Common myeloid progenitor, CD34-positive (primary cell): ENCODE measurements around the gene ILK.

Experiments
- CTCF ChIA-PET: fragments of 350-600 bp; sonication (Branson Sonifier 250); formaldehyde crosslinking; loops from one replicate; lab custom pipeline; 2021; ENCODE audit warnings: antibody characterized with exemption; lab: Charles Lee
- POLR2A ChIA-PET: fragments of 350-600 bp; sonication (Branson Sonifier 250); formaldehyde crosslinking; loops from one replicate; lab custom pipeline; 2021; ENCODE audit warnings: antibody characterized with exemption; lab: Charles Lee
- DNase-seq, 3 donors: peaks; one replicate each; pipeline versions ENCODE4 v3.0.0 to v3.0.0-alpha.2; 2013
- H3K27ac ChIP-seq, 2 experiments: 1 replicate in 1 of 2; 2 replicates in 1 of 2; pipeline ENCODE4 v1.7.0; 2013; ENCODE audit warnings: inconsistent platforms in 2 of 2, low read length in 2 of 2, mild to moderate bottlenecking in 2 of 2, low read depth in 1 of 2, moderate library complexity in 1 of 2; ENCODE audit not compliant: severe bottlenecking in 2 of 2, insufficient read depth in 1 of 2, poor library complexity in 1 of 2
- H3K27me3 ChIP-seq, 5 experiments: replicated peaks in 2 of 5; 1 replicate in 3 of 5; 2 replicates in 2 of 5; pipeline versions ENCODE4 v1.6.1 to v1.7.0; 2013; ENCODE audit warnings: low read length in 4 of 5, mild to moderate bottlenecking in 2 of 5, moderate library complexity in 2 of 5, inconsistent platforms in 1 of 5; ENCODE audit not compliant: insufficient read depth in 5 of 5, control insufficient read depth in 4 of 5
- H3K36me3 ChIP-seq, 4 experiments: 1 replicate in 2 of 4; 2 replicates in 2 of 4; pipeline versions ENCODE4 v1.6.1 to v1.7.0; 2013; ENCODE audit warnings: low read length in 3 of 4, control low read depth in 1 of 4, mild to moderate bottlenecking in 1 of 4; ENCODE audit not compliant: control insufficient read depth in 4 of 4, insufficient read depth in 4 of 4
- H3K4me1 ChIP-seq, 4 experiments: 1 replicate in 3 of 4; 2 replicates in 1 of 4; pipeline versions ENCODE4 v1.6.1 to v1.7.1; 2013; ENCODE audit warnings: low read length in 3 of 4, mild to moderate bottlenecking in 3 of 4, control low read depth in 1 of 4, inconsistent platforms in 1 of 4, moderate library complexity in 1 of 4; ENCODE audit not compliant: control insufficient read depth in 4 of 4, insufficient read depth in 4 of 4; ENCODE audit errors: control extremely low read depth in 1 of 4
- H3K4me3 ChIP-seq, 7 experiments: 1 replicate in 4 of 7; 2 replicates in 3 of 7; pipeline versions ENCODE4 v1.5.1 to v1.7.0; 2013; ENCODE audit warnings: mild to moderate bottlenecking in 7 of 7, low read length in 6 of 7, moderate library complexity in 6 of 7, inconsistent platforms in 2 of 7, low read depth in 2 of 7, control low read depth in 1 of 7; ENCODE audit not compliant: insufficient read depth in 4 of 7, control insufficient read depth in 1 of 7; ENCODE audit errors: extremely low read depth in 1 of 7
- H3K9me3 ChIP-seq, 5 experiments: 1 replicate in 4 of 5; 2 replicates in 1 of 5; pipeline versions ENCODE4 v1.6.1 to v1.7.1; 2013; ENCODE audit warnings: low read length in 4 of 5, mild to moderate bottlenecking in 2 of 5, inconsistent platforms in 1 of 5, low read depth in 1 of 5, moderate library complexity in 1 of 5; ENCODE audit not compliant: control insufficient read depth in 4 of 5, insufficient read depth in 2 of 5; ENCODE audit errors: control extremely low read depth in 1 of 5
- WGBS: methylation state at CpG from one replicate; pipeline ENCODE4 v1.1.5; 2013; ENCODE audit not compliant: insufficient coverage; 5-methylcytosine and 5-hydroxymethylcytosine counted together

ILK gene

GRCh38 chr11:6620636-6621035, 17.1 kb downstream of the ILK start:
- Histone ChIP-seq H3K9me3 (no peaks in the 10 kb centered on the region), H3K27ac (no peak overlapping the region), H3K4me3 (no peak overlapping the region), H3K4me1 (peaks cover 9 to 33% (median 26%) of the 10 kb centered on the region in 4 experiments), H3K36me3 (peaks cover 0 to 33% (median 11%) of the 10 kb centered on the region in 4 experiments), H3K27me3 (no peaks in the 10 kb centered on the region)
- WGBS, result 93% methylated on average over 1 of the region's 1 CpG
- DNase-seq, result no peak
- POLR2A ChIA-PET, result no interaction called here
- CTCF ChIA-PET, result interaction anchor here (0.6 to 3.6 kb wide), 9 partner anchors 8 to 492 kb away, joined by 3 to 16 read pairs (median 4); partner anchors contain the start of gene TAF10

DNA sequence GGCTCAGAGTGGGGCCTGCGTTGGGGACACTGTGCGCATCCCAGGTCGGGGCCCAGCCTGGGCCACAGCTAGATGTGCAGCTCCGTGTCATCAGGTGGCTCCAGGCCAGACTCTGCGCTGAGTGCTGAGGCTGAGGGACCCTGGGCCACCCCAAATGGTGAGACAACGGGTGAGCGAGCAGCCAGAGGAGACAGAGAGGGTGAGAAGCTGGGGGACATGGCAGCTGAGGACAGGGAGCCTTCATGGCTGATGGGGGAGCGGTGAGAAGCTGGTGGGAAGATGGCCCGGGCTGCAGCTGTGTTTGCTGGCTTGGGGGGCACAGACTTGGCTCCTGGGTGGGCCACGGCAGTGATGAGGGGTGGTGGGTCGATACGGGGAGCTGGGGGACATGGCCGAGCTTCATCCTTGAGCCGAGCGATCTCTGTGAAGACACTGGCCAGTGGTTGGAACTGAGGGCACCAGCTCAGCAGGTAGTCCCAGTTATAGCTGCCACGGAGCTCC, 18.2 kb downstream of the ILK start:
- POLR2A ChIA-PET, result interaction anchor here (1.4 kb wide), 1 partner anchor 9 kb away, joined by 5 read pairs; no protein-coding TSS in a partner anchor
- no peaks in the 10 kb centered on the region for H3K9me3 ChIP-seq
- WGBS, result 92% methylated on average over 15 of the region's 16 CpGs
- H3K36me3 ChIP-seq, result peaks cover 0 to 34% (median 3%) of the 10 kb centered on the region in 4 experiments
- H3K27ac ChIP-seq, result no peak overlapping the region
- peaks cover 9 to 32% (median 26%) of the 10 kb centered on the region in 4 experiments for H3K4me1 ChIP-seq
- no peak for DNase-seq
- no peaks in the 10 kb centered on the region for H3K27me3 ChIP-seq
- no peak overlapping the region for H3K4me3 ChIP-seq
- CTCF ChIA-PET, result interaction anchor here (0.6 to 3.6 kb wide), 11 partner anchors 9 to 91 kb away, joined by 3 to 16 read pairs (median 4); partner anchors contain the start of gene TAF10

- DNase-seq, result peak in 1 of 3 donors; percentile 35
- 94% methylated on average over 22 of the region's 24 CpGs for WGBS
Observed at GRCh38 chr11:6622261-6623171, 18.9 kb downstream of the ILK start.

DNA sequence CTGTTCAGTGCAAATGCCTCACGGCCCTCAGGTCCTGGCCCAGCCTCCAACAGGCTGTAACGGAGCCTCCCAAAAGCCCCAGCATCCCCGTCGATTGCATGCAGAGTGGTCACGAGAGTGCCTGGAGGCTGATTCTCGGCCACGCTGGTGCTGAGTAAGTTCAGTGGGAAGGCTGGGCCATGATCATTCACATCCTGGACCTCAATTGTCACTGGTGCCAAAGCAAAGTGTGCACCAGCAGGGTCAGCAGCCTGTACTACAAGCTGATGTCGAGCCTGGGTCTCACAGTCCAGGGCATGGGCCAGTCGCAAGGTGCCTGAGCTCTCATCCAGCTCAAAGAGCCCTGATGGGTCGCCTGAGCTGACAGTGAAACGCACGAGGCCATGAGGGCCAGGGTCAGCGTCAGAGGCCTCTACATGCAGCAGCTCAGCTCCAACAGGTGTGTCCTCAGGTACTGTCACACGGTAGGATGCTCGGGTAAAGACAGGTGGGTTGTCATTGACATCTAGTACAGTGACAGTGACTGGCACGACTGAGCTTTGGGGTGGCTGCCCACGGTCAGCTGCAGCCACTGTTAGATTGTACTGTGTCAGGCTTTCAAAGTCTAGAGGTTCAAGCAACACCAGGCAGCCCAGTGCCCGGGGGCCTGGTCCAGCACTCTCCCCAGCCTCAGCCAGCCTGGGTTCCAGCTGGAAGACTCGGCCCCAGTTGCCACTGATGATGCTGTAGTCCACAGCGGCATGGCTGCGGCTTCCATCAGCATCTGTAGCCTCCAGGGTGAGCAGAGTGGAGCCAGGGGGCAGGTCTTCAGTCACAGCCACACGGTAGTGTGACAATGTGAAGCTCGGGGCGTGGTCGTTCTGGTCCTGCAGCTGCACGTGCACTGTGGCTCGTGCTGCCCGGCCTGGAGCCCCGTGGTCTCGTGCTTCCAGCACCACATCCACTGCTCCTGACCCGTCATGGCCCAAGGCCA, 20.1 kb downstream of the ILK start:
- ChIA-PET CTCF (interaction anchor here (0.7 to 3.6 kb wide), 5 partner anchors 9 to 29 kb away, joined by 3 to 16 read pairs (median 8); partner anchors contain the start of gene TAF10), POLR2A (interaction anchor here (1.0 kb wide), 2 partner anchors 20 to 25 kb away, joined by 3 read pairs; partner anchors contain the start of gene ILK)
- peaks cover 3 to 15% (median 9%) of the 10 kb centered on the region in 4 experiments for H3K4me1 ChIP-seq
- H3K4me3 ChIP-seq, result no peak overlapping the region
- H3K36me3 ChIP-seq, result peaks cover 0 to 37% (median 3%) of the 10 kb centered on the region in 4 experiments
- H3K27me3 ChIP-seq, result no peaks in the 10 kb centered on the region
- 95% methylated on average over 31 of the region's 31 CpGs for WGBS
- no peak for DNase-seq
- H3K9me3 ChIP-seq, result no peaks in the 10 kb centered on the region
- no peak overlapping the region for H3K27ac ChIP-seq

More at GRCh38 chr11:6622261-6623171, 18.9 kb downstream of the ILK start:
- H3K9me3 ChIP-seq, result no peaks in the 10 kb centered on the region
- peaks cover 0 to 37% (median 3%) of the 10 kb centered on the region in 4 experiments for H3K36me3 ChIP-seq
- H3K27me3 ChIP-seq, result no peaks in the 10 kb centered on the region
- peaks cover 8 to 26% (median 20%) of the 10 kb centered on the region in 4 experiments for H3K4me1 ChIP-seq
- CTCF ChIA-PET, result interaction anchor here (0.6 to 3.6 kb wide), 10 partner anchors 8 to 87 kb away, joined by 3 to 16 read pairs (median 4); partner anchors contain the start of gene TAF10
- H3K27ac ChIP-seq, result no peak overlapping the region
- POLR2A ChIA-PET, result interaction anchor here (1.0 to 1.4 kb wide), 2 partner anchors 9 to 19 kb away, joined by 3 to 5 read pairs; partner anchors contain the start of gene ILK
- no peak overlapping the region for H3K4me3 ChIP-seq

GRCh38 chr11:6625156-6625831, 21.7 kb downstream of the ILK start:
- H3K9me3 ChIP-seq, result no peaks in the 10 kb centered on the region
- H3K4me1 ChIP-seq, result peaks cover 0 to 6% (median 2%) of the 10 kb centered on the region in 4 experiments
- peaks cover 0 to 47% (median 6%) of the 10 kb centered on the region in 4 experiments for H3K36me3 ChIP-seq
- ChIA-PET CTCF (interaction anchor here (1.7 kb wide), 1 partner anchor 24 kb away, joined by 5 read pairs; no protein-coding TSS in a partner anchor), POLR2A (no interaction called here)
- no peak for DNase-seq
- H3K27me3 ChIP-seq, result no peaks in the 10 kb centered on the region
- no peak overlapping the region for H3K4me3 ChIP-seq
- no peak overlapping the region for H3K27ac ChIP-seq
- WGBS, result 97% methylated on average over 10 of the region's 12 CpGs
